ENCODE measurements around the gene PSG2.
"Not testable (repeated sequence)": the region's sequence is repeated elsewhere in the genome, so short reads cannot be mapped to it uniquely, and the experiment has no call there.

DNA sequence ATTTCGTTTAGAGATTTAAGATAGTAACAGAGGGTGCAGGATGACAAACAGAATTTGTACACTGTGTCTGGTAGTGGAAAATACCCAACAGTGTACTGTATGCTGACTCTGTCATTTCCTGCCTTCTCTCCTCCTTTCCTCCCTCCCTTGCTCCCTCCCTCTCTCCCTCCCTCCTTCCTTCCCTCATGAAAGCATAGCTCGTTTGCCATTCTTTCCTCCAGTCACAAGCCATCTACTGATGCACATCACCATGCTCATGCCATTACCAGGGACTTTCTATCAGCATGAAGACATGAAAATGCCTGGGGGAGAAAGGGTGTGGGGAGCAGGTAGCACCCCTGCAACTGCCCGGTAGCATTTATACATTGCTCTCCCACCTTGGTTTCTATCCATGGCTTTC, 37.0 kb upstream of the PSG2 start:
- TF ChIP-seq POLR2AphosphoS5, POLR2A (IDR thresholded peaks at IDR 0.05): not testable (repeated sequence)
- TF ChIP-seq, protein P1, sequence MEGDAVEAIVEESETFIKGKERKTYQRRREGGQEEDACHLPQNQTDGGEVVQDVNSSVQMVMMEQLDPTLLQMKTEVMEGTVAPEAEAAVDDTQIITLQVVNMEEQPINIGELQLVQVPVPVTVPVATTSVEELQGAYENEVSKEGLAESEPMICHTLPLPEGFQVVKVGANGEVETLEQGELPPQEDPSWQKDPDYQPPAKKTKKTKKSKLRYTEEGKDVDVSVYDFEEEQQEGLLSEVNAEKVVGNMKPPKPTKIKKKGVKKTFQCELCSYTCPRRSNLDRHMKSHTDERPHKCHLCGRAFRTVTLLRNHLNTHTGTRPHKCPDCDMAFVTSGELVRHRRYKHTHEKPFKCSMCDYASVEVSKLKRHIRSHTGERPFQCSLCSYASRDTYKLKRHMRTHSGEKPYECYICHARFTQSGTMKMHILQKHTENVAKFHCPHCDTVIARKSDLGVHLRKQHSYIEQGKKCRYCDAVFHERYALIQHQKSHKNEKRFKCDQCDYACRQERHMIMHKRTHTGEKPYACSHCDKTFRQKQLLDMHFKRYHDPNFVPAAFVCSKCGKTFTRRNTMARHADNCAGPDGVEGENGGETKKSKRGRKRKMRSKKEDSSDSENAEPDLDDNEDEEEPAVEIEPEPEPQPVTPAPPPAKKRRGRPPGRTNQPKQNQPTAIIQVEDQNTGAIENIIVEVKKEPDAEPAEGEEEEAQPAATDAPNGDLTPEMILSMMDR (IDR thresholded peaks at IDR 0.05) = not testable (repeated sequence)

All from stomach (tissue), 4 donors.